GM18867 (cell line): ENCODE measurements around the gene SPOUT1.

Experiments used
- ATAC-seq: cut with Tn5 transposase; IDR thresholded peaks from one replicate; pipeline ENCODE4 v1.9.1; 2021; ENCODE audit warnings: mild to moderate bottlenecking, moderate library complexity; ENCODE audit not compliant: unreplicated experiment

Gene SPOUT1

GRCh38 chr9:128773049-128773448, 56.5 kb downstream of the SPOUT1 start:
- ATAC-seq, result no peak

- peak; percentile 86 for ATAC-seq
Measured at GRCh38 chr9:128771745-128772519, 57.7 kb downstream of the SPOUT1 start, which contains the start of gene ZER1. Gene ZER1, minus strand, starts transcription at chr9:128771927. Its CDS starts 16,362 bp downstream, at chr9:128755565.

GRCh38 chr9:128771094-128771721, 58.4 kb downstream of the SPOUT1 start:
- ATAC-seq, result no peak

DNA sequence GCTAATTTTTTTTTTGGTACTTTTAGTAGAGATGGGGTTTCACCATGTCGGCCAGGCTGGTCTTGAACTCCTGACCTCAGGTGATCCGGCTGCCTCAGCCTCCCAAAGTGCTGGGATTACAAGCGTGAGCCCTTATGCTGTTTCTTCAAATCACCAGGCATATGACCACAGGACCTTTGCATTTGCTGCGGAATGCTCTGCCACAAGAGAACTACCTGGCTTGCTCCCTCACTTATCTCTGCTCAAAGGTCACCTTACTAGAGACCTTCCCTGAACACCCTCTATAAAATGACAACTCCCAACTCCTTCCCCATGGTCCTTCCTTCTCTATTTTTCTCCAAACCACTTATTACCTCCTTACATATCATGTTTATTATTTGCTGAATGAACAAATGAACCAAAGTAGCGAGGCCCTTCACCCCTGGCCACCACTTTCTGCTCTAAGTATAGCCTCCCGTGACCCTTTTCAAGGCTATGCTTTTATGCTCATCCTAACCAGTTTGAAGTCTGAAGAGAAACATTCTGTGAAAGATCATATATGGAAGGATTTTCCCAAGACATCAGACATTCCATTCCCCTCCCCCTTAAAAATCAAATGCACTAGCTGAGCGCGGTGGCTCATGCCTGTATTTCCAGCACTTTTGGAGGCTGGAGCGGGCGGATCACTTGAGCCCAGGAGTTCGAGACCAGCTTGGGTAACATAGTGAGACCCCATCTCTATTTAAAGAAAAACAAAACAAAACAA, 59.1 kb downstream of the SPOUT1 start:
- no peak for ATAC-seq
